ENCODE results near the gene MYO10.

Gene MYO10

DNA sequence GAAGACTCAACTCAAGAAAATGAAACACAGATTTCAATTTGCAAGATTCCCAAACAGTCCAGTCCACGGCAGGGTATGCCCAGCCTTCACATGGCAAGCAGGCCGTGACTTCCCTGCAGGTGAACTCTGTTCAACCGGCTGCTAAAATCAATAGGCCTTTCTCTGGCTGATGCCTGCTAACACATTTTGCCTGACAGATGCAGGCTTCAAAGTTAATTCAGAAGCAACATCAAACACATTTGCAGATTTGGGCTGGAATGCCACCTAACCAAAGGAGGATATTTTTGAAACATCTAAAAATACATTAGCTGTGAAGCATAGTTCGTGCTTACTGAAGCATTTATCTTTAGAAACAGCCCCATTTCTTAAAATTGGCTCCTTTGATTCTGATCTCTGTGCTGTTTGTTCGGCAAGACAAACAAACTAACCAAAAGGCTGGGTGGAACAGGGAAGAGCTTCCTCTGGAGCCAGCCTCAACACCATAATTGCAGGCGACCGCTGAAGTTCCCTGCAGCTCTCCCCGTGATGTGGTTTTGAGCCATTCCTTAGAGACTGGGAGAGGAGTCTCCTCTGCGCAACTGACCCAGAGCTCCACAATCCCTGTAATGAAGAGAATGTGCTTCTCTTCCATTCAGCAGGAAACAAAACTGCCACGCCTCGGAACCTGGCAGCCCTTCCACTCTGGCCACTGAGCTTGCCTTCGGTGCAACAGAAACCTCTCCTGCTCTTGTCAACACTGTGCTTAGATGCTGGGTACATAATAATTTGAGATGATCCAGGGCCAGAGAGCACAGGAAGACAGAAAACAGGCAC is 126.5 kb downstream of the MYO10 start:
- no peak for DNase-seq

DNA sequence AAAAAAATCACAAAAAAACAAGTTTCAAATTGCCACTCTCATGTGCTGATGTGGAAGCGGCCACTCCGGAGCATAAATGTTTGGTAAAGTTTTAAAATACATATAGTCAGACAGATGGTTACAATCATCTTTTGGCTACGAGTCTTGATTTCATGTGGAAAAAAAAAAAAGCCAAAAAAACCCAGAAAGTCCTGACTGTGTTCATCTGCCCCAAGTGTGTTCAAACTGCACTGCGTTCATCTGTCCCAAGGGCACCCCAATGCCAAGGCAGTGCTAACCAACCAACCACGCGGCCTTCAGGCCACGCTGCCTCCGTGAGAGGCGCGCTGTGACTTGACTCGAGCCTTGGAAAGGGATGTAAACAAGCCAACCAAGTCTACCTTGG is 127.1 kb downstream of the MYO10 start:
- no peak for DNase-seq

DNA sequence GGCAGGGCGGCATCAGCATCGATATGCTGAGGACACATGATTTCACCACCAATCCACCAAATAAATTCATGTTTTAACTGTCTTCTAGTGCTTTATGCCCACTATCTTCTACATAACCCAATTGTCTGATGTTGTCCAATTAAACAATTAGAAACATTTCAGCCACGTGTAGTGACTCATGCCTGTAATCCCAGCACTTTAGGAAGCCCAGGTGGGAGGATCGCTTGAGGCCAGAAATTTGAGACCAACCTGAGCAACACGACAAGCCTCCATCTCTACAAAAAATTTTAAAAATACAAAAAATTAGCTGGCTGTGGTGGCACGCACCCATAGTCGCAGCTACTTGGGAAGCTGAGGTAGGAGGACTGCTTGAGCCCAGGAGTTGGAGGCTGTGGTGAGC is 128.1 kb downstream of the MYO10 start:
- no peak for DNase-seq

DNA sequence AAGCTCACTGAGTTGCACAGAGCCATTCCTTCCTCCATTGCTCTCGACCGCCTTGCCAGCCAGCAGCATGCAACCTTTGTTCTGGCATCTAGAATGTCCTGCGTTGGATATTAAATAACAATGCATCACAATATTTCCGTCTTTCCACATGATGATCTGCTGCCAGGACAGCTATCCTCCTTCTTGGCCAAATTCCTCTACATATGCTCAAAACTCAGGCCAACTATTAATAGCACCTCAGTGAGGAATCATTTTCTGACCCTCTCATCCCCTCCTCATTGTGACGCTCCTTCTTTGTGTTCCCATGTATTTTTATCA is 128.6 kb downstream of the MYO10 start:
- no peak for DNase-seq

DNA sequence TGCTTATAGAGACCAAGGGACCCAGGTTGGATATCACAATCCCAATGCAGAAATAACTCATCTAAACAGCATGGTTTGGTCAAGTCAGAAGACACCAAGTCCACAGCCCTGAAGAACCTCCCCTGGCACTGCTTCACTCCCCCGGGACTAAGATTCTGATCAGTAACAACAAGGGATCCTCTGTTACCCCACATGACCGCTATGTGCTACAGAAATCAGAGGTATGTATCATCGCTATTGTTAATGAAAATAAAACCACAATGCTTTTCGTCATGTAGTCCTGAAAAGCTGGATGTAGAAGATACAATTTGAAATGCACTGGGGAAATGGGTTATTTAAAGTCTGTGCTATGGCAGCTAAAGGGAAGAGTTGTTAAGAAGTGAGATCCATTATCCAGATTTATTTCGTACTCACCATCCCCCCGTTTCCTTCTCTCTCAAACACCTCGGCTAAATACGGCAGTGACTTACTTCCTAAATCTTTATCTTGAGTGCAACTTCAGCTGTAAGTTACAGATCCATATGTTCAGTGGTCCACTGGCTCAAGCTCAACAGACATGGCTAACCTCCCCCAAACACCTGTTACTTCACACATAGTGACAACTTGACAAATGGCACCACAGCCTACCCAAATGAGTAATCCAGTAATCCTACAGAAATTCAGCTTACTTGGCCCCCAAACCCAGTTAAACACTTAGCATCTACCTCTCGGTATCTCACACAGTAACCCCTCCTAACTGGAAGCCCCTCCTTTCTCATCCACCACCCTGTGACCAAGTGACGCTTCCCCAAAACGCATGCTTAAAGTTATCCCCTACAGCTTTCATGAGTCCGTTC is 129.2 kb downstream of the MYO10 start:
- no peak for DNase-seq

DNA sequence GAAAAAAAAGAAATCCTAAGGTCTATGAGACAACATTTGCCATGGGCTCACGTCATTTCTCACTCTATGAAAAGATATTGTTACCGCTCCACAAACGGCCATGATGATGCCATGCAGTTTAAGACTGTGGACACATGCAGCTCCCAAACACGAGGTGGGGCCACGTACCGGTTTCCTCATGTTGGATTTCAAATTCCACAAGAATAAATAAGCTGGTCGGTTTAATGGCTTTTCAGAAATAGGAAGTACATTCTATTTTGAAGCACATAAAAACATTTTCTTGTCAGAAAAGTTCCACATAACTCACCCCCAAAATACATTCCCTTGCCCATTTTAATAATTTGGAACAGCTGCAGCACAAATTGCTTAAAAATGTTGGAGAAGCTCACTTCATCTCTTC is 130.6 kb downstream of the MYO10 start:
- no peak for DNase-seq

DNA sequence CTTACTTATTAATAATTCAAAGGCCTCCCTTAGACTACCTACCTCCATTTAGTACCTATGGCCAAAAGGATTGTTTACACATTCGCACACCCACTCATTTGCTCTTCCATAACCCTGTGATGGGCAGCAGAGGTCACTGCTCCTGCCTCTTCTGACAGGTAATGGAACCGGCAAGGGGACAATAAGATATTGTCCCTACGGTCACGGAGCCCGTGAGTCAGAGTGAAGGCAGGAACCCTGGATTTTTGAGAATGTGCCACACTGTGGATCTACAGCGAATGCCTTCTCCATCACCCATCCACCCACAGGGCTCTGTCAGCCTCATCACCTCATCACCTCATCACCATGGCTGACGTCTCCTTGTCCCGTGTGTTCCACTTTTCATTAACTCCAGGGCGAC is 132.3 kb downstream of the MYO10 start:
- DNase-seq: no peak

DNA sequence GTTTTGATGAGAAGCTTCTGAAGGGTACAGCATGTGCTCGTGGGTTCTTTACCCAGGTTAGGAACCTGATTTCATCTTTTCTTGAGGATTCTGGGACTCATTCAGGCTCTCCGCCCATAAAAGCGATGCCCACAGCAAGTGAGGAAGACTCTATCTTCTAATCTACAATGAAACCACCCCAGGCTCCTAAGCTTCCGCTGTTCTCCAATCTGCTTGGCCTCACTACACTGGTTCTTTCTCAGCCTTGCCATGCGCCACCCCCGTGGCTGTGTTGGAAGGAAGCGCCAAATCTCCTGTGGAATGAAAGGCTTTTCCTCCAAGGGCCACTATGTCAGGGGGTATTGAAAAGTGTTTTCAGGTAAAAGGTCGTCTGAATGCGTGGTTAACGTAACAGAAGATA is 135.6 kb downstream of the MYO10 start:
- DNase-seq: no peak

DNA sequence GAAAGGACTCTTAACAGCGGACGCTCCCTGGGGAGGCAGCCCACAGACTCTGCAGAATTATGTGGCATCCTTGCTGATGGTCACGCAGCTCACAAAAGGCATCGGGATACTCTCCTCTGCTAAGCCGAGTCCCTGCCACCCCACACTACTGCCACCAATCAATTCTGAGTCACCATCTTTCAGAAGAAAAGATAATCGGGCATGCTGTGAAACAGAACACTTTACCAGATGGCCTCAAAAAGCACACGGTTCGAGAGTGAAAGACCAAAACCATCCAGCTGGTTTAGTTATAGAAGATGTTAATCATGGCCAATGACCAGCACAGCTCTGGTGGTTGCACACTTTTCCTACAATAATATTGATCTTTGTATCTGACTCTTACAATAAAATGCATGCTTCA is 136.3 kb downstream of the MYO10 start:
- DNase-seq: no peak

DNA sequence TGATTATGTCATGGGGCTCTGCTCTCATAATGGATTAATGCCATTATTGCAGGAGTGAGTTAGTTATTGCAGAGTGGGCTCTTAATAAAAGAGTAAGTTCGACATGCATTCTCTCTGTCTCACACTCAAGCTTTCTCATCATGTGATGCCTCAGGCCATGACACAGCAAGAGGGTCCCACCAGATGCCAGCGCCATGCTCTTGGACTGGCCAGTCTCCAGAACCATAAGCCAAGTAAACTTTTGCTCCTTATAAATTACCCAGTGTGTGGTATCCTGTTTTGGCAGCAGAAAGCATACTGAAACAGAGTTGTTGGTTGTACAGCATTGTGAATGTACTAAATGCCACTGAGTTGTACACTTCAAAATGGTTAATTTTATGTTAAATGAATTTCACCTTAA is 138.1 kb downstream of the MYO10 start:
- DNase-seq: no peak

DNA sequence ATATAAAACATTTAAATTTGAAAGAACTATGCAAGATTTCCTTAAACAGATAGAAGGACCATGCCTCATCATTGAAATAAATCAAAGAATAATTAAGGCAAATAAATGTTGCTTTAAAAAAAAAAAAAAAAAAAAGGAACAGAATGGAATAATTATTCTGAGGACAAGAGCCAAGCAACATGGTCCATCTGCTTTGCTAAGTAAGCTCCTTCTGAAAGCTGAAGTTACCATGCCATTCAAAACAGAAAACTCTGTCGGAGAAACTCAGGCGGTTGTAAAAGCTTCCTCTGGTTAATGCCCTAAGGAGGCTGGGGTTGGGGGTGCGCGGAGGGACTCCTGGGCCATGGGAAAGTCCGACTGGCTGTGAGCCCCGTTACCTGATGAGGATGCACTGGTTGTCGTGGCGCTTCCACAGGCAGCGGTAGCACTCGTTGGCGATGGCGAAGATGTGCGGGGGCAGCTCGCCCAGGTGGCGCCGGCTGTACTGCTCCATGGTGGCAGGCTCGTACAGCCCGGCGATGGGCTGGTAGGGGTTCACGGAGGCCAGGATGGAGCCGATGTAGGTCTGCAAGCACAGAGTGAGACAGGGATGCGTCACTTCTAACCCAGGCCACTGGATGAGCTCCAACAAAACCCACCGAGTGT is 141.7 kb downstream of the MYO10 start:
- DNase-seq: no peak

DNA sequence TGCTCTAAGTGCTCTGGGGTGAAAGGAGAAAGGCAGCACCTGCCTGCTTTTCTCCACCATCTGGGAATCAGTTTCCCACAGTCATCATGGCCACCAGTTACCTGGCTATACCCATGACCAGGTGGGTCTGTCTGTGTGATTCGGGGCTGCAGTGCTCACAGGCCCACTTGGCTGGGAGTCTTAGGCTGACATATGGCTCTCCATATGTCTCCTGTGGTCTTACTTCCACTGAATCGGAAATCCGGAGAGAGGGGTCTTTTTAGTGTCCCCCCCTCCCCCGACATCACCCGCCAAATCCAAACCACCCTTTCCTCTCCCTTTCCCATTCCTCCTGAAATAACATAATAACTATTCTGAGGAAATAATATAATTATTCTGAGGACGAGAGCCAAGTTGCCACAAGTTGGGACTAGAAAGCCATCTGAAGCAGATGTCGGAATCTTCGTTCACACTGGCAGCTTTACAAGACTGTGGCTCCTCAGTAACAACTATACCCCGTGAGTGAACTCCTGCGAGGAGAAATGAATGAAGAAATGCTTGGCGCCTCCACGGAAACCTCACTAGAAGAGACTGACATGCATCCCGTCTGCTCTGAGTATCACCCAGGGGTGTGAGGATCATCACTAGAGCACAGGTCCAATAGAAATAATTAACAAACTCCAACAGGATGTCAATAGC is 143.4 kb downstream of the MYO10 start:
- DNase-seq: no peak

DNA sequence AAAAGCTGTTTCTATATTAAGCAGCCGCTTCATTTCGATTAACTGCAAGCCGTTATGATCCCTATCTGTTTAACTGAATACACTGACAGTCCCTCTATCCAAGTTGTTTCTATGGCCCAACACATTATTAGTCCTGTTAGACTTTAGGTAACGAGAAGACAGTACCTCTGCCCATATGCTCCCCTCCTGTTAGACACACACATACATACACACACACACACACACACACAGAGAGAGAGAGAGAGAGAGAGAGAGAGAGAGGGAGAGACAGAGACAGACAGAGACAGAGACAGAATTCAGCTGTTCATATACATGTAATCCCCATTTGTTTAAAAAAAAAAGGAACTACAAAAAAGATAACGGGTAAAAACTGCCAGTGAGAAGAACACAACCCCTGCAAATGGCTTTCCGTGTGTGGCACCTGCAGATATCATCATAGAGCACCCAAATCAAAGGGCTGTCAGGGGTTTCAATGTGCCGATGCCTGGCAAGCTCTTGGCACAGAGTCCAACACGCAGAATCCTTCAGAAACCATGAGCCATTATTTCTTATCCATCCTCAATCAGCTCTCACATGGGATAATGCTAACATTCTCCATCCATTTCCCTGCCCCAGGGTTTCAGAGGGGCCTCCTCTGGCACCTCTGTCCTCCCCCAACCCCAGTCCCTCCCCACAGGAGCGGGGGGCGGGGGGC is 144.0 kb downstream of the MYO10 start:
- peak; percentile 7 to 12 for DNase-seq

DNA sequence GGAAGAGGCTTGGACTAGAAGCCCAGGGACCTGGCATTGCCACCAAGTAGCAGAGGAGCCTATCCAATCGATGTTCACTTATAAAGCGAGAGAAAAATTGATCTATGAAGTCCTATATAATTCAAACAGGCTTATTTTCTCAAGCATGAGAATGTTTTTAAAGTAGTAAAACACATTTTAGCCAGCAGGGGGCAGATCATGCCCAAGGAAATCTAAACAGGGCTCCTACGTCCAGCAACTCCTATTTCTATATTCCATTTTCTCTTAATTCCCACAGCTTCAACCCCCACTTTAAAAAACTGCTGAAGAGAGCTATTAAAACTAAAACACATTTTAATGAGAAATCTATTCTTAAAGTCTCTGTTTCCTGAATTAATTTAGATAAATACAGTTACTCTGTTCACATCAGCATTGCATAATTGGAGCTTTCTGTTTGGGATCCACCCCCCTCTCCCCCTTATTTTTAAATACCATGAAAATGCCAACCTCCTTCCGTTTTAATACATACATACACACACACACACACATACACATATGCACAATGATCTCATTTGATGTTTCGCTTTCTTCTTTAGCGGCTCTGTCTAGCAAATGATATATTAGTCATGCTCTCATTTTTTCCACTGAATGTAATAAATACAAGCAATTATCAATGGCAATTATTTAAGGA is 144.9 kb downstream of the MYO10 start:
- DNase-seq: peak; percentile 79 to 81

DNA sequence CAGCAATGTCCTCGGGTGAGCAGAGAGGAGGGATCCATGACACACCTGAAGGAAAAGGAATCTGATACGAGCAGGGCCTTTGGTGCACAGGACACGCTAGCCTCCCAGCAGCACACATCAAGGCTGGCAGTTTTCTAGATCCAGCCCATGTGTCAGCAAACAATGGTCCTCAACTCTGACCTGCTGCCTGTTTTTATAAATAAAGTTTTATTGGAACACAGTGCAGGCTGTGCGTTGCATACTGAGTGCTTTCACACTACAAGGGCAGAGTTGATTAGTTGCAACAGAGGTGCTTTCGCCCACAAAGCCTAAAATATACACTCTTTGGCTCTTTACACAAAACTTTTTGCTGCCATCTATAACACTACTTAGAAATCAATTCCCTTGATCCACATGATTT is 147.1 kb downstream of the MYO10 start:
- DNase-seq: no peak

DNA sequence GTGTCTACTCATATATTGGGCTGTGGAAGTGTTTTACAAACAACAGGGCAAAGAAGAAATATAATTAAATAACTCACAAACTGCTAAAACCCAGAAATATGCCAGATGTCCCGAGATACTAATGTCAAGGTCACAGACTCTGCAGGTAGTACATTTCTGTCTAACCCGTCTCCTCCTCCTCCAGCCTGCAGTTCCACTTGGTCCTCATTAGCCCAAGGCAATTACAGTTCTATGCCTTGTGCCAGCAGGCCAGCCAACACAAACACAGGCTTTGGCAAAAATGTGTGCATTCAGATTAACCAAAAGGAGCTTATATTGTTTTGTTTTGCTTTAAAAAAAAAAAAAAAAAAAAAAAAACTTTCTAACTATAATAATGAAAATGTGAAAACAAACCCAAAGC is 148.8 kb downstream of the MYO10 start:
- no peak for DNase-seq

DNA sequence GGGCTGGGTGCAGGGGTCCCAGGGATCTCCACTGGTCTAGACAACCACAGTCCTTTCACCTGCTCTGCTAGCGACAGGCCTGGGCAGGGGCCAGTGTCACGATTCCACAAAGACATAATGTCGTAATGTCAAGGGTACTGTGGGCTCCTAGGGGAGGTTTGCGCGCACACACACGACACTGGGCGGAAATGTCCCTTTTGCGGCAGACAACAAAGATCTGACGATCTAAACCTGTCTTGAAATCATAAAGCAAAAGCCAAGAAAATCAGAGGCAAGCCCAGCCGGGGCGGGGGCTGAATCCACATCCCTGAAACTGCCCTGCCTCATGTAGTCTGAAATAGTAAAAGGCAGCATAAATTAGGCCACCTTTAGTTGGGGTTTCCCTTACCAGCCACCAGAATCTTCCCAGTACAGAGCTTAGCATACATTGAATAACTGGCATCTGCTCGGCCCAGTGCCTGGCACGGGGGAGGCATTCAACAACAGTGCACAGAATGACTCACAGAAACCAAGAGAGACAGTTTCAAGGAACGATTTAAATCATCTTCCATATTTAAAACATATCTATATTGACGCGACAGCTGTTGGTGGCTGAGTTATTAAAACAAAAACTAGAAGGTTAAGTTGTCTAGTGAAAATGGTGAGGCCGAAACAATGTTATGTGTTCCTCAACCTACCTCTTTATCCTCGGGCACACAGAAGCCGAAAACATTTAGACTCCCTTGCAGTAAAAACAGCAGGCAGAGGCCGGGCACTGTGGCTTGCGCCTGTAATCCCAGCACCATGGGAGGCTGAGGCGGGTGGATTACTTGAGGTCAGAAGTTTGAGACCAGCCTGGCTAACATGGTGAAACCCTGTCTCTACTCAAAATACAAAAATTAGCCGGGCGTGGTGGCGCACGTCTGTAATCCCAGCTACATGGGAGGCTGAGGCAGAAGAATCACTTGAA is 151.0 kb downstream of the MYO10 start:
- peak in 1 of 2 experiments; percentile 10 for DNase-seq

DNA sequence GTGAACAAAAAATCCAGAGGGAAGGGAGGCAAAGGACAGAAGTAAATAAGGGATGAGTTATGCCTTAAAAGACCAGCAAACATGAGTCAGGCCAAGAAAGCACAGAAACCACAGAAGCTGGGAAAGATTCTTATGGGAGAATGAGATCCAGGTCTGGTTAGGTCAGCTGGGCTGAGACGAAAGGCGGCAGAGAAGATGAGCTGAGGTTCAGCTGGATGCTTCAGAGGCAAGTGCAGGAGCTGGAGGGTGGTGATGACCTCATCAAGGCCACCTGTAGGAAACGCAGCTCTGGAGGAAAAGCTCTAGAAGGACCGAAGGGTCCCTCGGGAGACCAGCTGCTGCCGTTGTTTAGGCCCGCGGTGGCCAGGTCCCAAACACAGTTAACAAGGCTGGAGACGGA is 152.0 kb downstream of the MYO10 start:
- DNase-seq: no peak

DNA sequence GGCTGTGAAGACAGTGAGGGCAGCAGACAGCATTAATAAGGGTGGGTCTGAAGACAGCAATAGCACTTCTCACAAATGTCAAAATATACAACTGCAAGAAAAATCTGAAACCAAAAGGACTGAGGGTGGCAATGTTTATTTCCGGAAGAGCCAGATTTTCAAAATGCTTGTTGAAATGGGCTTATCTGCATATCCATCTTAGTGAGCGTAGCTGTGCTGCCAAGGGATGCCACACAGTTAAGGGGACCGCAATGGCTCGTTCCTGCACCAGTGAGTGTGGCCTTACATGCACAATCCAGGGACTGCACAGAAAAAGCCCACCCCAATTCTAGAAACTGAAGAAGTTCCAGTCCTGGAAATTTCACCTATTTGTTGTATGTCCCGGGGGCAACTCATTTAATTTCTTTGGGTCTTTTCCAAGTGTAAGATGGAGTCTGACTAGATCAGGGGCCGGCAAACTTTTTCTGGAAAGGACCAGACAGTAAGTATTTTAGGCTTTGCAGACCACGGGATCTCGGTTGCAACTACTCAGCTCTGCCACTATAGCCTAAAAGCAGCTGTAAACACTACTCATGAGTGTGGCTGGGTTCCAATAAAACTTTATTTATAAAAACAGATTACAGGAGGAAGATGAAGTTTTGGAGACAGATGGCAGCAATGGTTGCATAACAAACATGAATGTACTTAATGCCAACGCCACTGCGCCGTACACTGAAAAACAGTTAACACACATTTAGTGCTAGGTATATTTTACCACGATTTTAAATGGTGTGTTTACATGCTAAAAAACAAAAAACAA is 154.1 kb downstream of the MYO10 start:
- no peak for DNase-seq

DNA sequence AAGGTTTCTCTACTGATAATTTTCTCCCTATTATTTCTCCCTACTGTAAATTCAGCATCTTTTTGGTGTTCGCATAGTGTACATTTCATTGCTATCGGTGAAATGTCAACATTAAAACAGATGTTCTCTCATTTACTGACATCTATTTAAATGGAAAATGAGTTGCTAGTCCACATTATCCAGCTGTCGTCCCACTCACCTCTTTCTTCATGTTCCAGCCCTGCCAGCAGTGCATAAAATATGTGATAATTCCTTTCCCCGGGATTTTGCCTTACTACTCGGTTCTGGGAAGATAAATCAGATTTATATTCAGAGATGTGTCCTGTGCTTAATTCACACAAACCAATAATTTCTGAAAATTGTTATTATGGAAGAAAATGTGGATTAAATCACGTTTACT is 155.8 kb downstream of the MYO10 start:
- no peak for DNase-seq

Measured in Kasumi-1 (cell line).